Neuronal stem cell (in vitro differentiated cells): ENCODE measurements around the gene PRF1.

Experiments
- DNase-seq: peaks from one replicate; pipeline ENCODE4 v3.0.0-alpha.2; 2013; ENCODE audit warnings: low spot score
- H2AFZ ChIP-seq: one replicate; pipeline ENCODE4 v1.6.1; 2013; ENCODE audit warnings: mild to moderate bottlenecking, low read length, inconsistent platforms
- H2AK5ac ChIP-seq: 2 replicates; pipeline ENCODE4 v1.6.1; 2013; ENCODE audit warnings: low read depth, mild to moderate bottlenecking, inconsistent platforms, low read length, moderate library complexity, mixed read lengths
- H2BK120ac ChIP-seq: 2 replicates; pipeline ENCODE4 v1.6.1; 2013; ENCODE audit warnings: low read depth, mild to moderate bottlenecking, inconsistent platforms, low read length, moderate library complexity, mixed read lengths
- H2BK12ac ChIP-seq: one replicate; pipeline ENCODE4 v1.6.1; 2013; ENCODE audit warnings: low read length, inconsistent platforms
- H2BK15ac ChIP-seq: 2 replicates; pipeline ENCODE4 v1.6.1; 2013; ENCODE audit warnings: mild to moderate bottlenecking, low read length, inconsistent platforms, mixed read lengths
- H2BK5ac ChIP-seq: one replicate; pipeline ENCODE4 v1.6.1; 2013; ENCODE audit warnings: inconsistent platforms, mild to moderate bottlenecking, low read length, moderate library complexity
- H3K14ac ChIP-seq: one replicate; pipeline ENCODE4 v1.6.1; 2013; ENCODE audit warnings: low read length, inconsistent platforms
- H3K18ac ChIP-seq: 2 replicates; pipeline ENCODE4 v1.6.1; 2013; ENCODE audit warnings: low read length, inconsistent platforms
- H3K23ac ChIP-seq: 2 replicates; pipeline ENCODE4 v1.6.1; 2013; ENCODE audit warnings: low read depth, mild to moderate bottlenecking, mixed read lengths, low read length, inconsistent platforms; ENCODE audit not compliant: poor library complexity
- H3K27ac ChIP-seq: replicated peaks from 3 replicates; pipeline ENCODE4 v1.5.1; 2013; ENCODE audit warnings: low read length, inconsistent platforms
- H3K27me3 ChIP-seq, 3 experiments: 2 replicates each; pipeline ENCODE4 v1.6.1; 2013; ENCODE audit warnings: low read length in 3 of 3, mild to moderate bottlenecking in 2 of 3, inconsistent platforms in 1 of 3, low read depth in 1 of 3, mixed read lengths in 1 of 3, moderate library complexity in 1 of 3; ENCODE audit not compliant: control insufficient read depth in 3 of 3, insufficient read depth in 3 of 3
- H3K36me3 ChIP-seq, 2 donors: replicated peaks in 1 of 2; 2 replicates each; pipeline ENCODE4 v1.6.1; 2013; ENCODE audit warnings: low read length in 2 of 2; ENCODE audit not compliant: control insufficient read depth in 2 of 2, insufficient read depth in 2 of 2
- H3K4ac ChIP-seq: 2 replicates; pipeline ENCODE4 v1.6.1; 2013; ENCODE audit warnings: inconsistent platforms, mild to moderate bottlenecking, low read length, moderate library complexity
- H3K4me1 ChIP-seq, 2 donors: 1 replicate in 1 of 2; 2 replicates in 1 of 2; pipeline ENCODE4 v1.6.1; 2013; ENCODE audit warnings: low read length in 2 of 2, low read depth in 1 of 2; ENCODE audit not compliant: control insufficient read depth in 2 of 2, insufficient read depth in 1 of 2
- H3K4me2 ChIP-seq: one replicate; pipeline ENCODE4 v1.6.1; 2013; ENCODE audit warnings: mild to moderate bottlenecking, low read length, inconsistent platforms; ENCODE audit not compliant: insufficient read depth, poor library complexity, severe bottlenecking
- H3K4me3 ChIP-seq, 2 donors: 2 replicates each; pipeline ENCODE4 v1.5.1; 2013; ENCODE audit warnings: low read length in 2 of 2, mild to moderate bottlenecking in 2 of 2, inconsistent platforms in 1 of 2, moderate library complexity in 1 of 2
- H3K79me1 ChIP-seq: one replicate; pipeline ENCODE4 v1.6.1; 2013; ENCODE audit warnings: low read depth, mild to moderate bottlenecking, inconsistent platforms, low read length, moderate library complexity
- H3K9ac ChIP-seq: one replicate; pipeline ENCODE4 v1.6.1; 2013; ENCODE audit warnings: mild to moderate bottlenecking, low read depth, low read length, inconsistent platforms; ENCODE audit not compliant: poor library complexity
- H3K9me3 ChIP-seq, 2 donors: replicated peaks in 1 of 2; 2 replicates each; pipeline versions ENCODE3 to v1.6.1; 2013; ENCODE audit warnings: low read length in 2 of 2, mild to moderate bottlenecking in 2 of 2, inconsistent platforms in 1 of 2, low read depth in 1 of 2, mixed read lengths in 1 of 2, moderate library complexity in 1 of 2; ENCODE audit not compliant: control insufficient read depth in 2 of 2, insufficient read depth in 1 of 2
- H4K8ac ChIP-seq: one replicate; pipeline ENCODE4 v1.6.1; 2013; ENCODE audit warnings: low read depth, mild to moderate bottlenecking, inconsistent platforms, low read length, moderate library complexity
- H4K91ac ChIP-seq: one replicate; pipeline ENCODE4 v1.6.1; 2013; ENCODE audit warnings: low read length, low read depth, mild to moderate bottlenecking, inconsistent platforms; ENCODE audit not compliant: poor library complexity
- WGBS, 2 donors: extraction: QIAGEN DNeasy Blood & Tissue Kit; methylation state at CpG; one replicate each; pipeline ENCODE4 v1.1.7; 2013; ENCODE audit warnings: missing lambda C conversion rate in 2 of 2, mixed read lengths in 1 of 2; ENCODE audit not compliant: insufficient read length in 2 of 2, insufficient replicate concordance in 1 of 2; ENCODE audit errors: extremely low coverage in 2 of 2; 5-methylcytosine and 5-hydroxymethylcytosine counted together

Gene PRF1

GRCh38 chr10:70576803-70577517 is 25.6 kb downstream of the PRF1 start:
- Histone ChIP-seq H3K4me2 (no peak overlapping the region), H3K14ac (no peak overlapping the region), H3K9me3 (peaks cover 0 to 2% of the 10 kb centered on the region in 2 donors), H2BK5ac (no peak overlapping the region), H2AK5ac (no peak overlapping the region), H2BK15ac (no peak overlapping the region), H4K8ac (no peak overlapping the region), H3K79me1 (no peaks in the 10 kb centered on the region), H3K4ac (no peak overlapping the region), H3K27me3 (no peaks in the 10 kb centered on the region), H3K9ac (no peak overlapping the region), H4K91ac (no peak overlapping the region), H2BK12ac (no peak overlapping the region), H2BK120ac (no peak overlapping the region), H2AFZ (no peak overlapping the region), H3K4me1 (peaks cover 0 to 2% of the 10 kb centered on the region in 2 donors), H3K23ac (no peak overlapping the region), H3K27ac (no peak overlapping the region), H3K36me3 (no peaks in the 10 kb centered on the region), H3K18ac (no peak overlapping the region), H3K4me3 (no peak overlapping the region)
- WGBS, 2 donors, result no CpG with 5 or more reads among the region's 2 CpGs
- no peak for DNase-seq

GRCh38 chr10:70575874-70576802 is 26.4 kb downstream of the PRF1 start:
- no peak overlapping the region for H3K14ac ChIP-seq
- WGBS, 2 donors, result no CpG with 5 or more reads among the region's 12 CpGs
- no peak overlapping the region for H3K4me2 ChIP-seq
- DNase-seq, result no peak
- H2BK12ac ChIP-seq, result no peak overlapping the region
- no peak overlapping the region for H2AFZ ChIP-seq
- H3K4me3 ChIP-seq, result no peak overlapping the region
- no peak overlapping the region for H2BK15ac ChIP-seq
- H3K27ac ChIP-seq, result no peak overlapping the region
- H2BK5ac ChIP-seq, result no peak overlapping the region
- H3K27me3 ChIP-seq, result no peaks in the 10 kb centered on the region
- no peak overlapping the region for H3K18ac ChIP-seq
- H4K91ac ChIP-seq, result no peak overlapping the region
- H2AK5ac ChIP-seq, result no peak overlapping the region
- no peak overlapping the region for H3K4ac ChIP-seq
- no peak overlapping the region for H2BK120ac ChIP-seq
- peaks cover 0 to 2% of the 10 kb centered on the region in 2 donors for H3K9me3 ChIP-seq
- H3K79me1 ChIP-seq, result no peaks in the 10 kb centered on the region
- no peaks in the 10 kb centered on the region for H3K36me3 ChIP-seq
- no peak overlapping the region for H3K9ac ChIP-seq
- H4K8ac ChIP-seq, result no peak overlapping the region
- H3K4me1 ChIP-seq, result peaks cover 0 to 2% of the 10 kb centered on the region in 2 donors
- H3K23ac ChIP-seq, result no peak overlapping the region

GRCh38 chr10:70575486-70575873 is 27.1 kb downstream of the PRF1 start:
- DNase-seq, result no peak
- H3K18ac ChIP-seq, result peak overlapping the region; percentile 59
- H2AFZ ChIP-seq, result no peak overlapping the region
- H3K27me3 ChIP-seq, result no peaks in the 10 kb centered on the region
- H2BK15ac ChIP-seq, result no peak overlapping the region
- no peaks in the 10 kb centered on the region for H3K79me1 ChIP-seq
- no peak overlapping the region for H3K9ac ChIP-seq
- peak overlapping the region; percentile 79 for H3K14ac ChIP-seq
- no peak overlapping the region for H2BK5ac ChIP-seq
- H2BK120ac ChIP-seq, result no peak overlapping the region
- no peaks in the 10 kb centered on the region for H3K36me3 ChIP-seq
- peaks cover 0 to 2% of the 10 kb centered on the region in 2 donors for H3K4me1 ChIP-seq
- no peak overlapping the region for H3K4ac ChIP-seq
- H3K4me3 ChIP-seq, result no peak overlapping the region
- no peak overlapping the region for H2BK12ac ChIP-seq
- H4K91ac ChIP-seq, result no peak overlapping the region
- no peak overlapping the region for H3K27ac ChIP-seq
- no CpG with 5 or more reads among the region's 4 CpGs for WGBS, 2 donors
- no peak overlapping the region for H2AK5ac ChIP-seq
- H3K23ac ChIP-seq, result peak overlapping the region; percentile 37
- no peak overlapping the region for H4K8ac ChIP-seq
- peaks cover 0 to 2% of the 10 kb centered on the region in 2 donors for H3K9me3 ChIP-seq
- no peak overlapping the region for H3K4me2 ChIP-seq
